DMS153 treated with DMSO at 0.1 percent for 48 hours (cell line): Measurements from ENCODE around the gene MAML3.

ENCODE experiments used
- DNase-seq: peaks from one replicate; lab custom pipeline; 2025; ENCODE audit not compliant: unreplicated experiment; lab: John Stamatoyannopoulos, UW

MAML3 gene

GRCh38 chr4:140153718-140154571, at the start of gene MAML3:
Gene MAML3, minus strand, starts transcription at chr4:140154184. Its CDS starts 857 bp downstream, at chr4:140153327.
- peak; percentile 88 for DNase-seq

- DNase-seq = no peak
Measured at GRCh38 chr4:140198942-140199341, 45.0 kb upstream of the MAML3 start.

DNA sequence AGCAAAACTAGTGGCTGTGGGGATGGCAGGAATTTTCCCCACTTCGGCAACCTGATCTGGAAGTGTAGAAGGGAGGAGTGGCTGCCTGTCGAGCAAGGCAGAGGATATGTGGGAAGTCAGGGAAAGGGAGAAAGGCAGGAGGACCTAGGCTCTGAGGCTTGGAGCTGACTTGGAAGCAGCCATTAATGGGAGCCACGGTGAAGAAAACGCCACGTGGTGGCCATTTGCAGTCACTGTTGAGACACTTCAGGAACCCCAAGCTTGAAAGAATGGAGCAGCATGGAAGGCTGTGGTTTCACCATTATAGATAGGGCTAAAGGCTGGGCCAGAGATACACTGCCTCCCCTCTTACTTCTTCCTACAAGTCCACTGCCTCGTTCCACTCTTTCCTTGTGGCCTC, 41.8 kb upstream of the MAML3 start:
- DNase-seq = no peak

GRCh38 chr4:140189805-140190204, 35.8 kb upstream of the MAML3 start:
- DNase-seq = no peak

- no peak for DNase-seq
Measured at GRCh38 chr4:140188975-140189374, 35.0 kb upstream of the MAML3 start.

DNA sequence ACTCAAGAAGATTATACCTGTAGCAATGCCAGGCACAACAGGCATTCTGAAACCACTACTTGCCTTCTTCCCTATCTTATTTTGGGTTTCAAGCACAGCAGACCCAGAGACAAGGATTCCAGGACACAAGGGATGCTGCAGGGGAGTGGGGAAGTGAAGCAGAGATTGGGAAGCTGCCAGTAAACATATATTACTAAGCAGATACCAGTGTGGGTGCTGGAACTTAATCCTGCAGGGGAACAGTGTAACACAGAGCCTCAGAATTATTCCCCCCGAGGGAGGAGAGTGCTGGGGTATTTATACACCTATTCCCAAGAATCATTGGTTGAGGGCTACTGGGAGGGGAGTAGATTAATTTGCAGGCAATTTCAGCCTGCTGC, 33.3 kb upstream of the MAML3 start:
- DNase-seq = no peak

- DNase-seq = no peak
Measured at GRCh38 chr4:140186651-140187315, 32.8 kb upstream of the MAML3 start.

DNA sequence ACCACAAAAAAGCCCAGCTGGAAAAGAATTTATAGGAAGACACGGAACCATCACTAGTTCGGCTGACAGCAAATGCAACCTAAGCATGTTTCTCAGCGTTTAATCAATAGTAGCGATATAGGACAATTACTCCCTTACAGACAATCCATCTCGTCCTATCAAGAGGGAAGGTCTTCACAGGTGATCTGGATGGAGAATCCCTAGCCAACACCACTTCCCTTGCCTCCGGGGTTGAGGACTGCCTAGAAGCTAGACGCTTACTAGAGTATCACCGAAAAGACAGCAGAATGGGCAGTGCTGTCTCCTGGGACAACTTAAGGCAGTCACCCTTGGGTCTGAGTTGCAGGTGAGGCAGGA, 32.1 kb upstream of the MAML3 start:
- DNase-seq = no peak

- DNase-seq = no peak
Measured at GRCh38 chr4:140185412-140186081, 31.6 kb upstream of the MAML3 start.

GRCh38 chr4:140183270-140183669, 29.3 kb upstream of the MAML3 start:
- no peak for DNase-seq

DNA sequence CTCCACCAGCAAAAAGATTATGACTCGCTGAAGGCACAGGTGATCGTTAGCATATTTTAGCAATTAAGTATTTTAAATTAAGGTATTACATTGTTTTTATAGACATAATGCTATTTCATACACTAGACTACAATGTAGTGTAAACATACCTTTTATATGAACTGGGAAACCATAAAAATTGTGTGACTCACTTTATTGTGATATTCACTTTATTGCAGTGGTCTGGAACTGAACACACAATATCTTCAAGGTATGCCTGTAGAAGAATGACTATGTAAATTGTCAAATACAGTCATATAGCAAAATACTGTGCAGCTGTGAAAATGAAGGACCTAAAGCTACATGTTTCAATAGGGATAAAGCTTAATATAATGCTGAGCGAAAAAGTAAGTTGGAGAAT, 26.6 kb upstream of the MAML3 start:
- DNase-seq = no peak

DNA sequence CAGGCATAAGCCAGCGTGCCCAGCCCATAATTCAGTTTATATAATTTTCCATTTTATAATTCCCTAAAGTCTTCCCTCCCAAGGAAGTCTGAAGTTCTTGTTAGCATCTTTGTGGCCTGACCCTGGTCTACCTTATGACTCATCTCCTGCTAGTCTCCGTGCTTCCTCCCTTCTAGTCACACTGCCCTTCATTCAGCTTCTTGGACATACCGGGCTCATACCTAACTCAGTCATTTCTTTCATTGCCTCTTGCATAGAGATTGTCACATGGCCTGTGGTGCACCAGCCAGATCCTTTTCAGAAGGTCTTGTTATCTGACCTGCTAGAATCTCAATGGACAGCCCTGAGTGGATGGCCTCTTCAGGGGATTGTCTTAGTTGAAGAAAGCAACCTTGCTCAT, 22.8 kb upstream of the MAML3 start:
- no peak for DNase-seq

DNA sequence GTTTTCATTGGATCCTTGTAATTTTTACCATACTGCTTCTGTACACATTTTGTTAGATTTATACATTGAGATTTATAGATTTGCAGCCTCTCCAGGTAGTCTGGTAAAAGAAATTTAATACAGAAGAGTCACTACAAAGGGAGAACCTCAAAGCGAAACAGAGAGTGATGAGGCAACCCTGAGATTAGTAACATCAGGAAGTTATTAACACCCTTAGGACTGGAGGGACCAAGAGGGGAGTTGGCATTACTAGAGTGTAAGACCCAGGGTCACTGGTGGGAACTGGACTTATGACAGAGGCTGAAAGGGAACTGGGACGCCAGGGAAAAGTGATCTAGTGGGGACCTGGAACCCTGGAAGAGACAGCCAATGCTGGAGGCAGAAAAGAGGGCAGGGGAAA, 20.6 kb upstream of the MAML3 start:
- no peak for DNase-seq

DNA sequence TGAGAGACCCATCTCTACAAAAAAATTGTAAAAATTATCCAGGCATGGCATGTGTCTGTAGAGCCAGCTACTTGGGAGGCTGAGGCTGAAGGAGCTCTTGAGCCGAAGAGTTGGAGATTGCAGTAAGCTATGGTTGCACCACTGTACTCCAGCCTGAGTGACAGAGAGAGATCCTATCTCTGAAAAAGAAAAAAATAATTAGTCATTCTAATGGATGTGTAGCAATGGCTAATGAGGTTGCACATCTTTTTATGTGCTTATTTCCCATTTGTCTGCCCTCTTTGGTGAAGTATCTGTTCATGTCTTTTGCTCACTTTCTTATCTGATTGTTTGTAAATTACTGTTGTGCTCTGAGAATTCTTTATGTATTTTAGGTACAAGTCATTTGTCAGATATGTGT, 19.0 kb upstream of the MAML3 start:
- DNase-seq = no peak

DNA sequence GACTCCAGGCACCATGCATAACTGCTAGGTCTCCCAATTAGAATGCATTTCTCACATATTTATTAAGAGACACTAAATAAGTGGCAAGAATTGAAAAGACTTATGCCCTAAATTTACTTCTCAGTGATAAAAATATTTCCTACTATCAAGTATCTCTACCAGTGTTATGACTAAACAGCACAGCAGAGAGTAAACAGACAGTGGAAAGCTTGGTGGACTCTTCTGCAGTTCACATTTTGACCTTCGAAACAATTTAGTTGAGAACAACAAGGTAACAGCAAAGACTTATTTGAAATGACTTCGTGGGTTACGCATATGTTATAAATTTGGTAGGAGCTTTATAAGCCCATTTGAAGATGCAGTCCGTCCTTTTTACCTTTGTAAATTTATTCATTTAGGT, 16.3 kb upstream of the MAML3 start:
- DNase-seq = no peak

DNA sequence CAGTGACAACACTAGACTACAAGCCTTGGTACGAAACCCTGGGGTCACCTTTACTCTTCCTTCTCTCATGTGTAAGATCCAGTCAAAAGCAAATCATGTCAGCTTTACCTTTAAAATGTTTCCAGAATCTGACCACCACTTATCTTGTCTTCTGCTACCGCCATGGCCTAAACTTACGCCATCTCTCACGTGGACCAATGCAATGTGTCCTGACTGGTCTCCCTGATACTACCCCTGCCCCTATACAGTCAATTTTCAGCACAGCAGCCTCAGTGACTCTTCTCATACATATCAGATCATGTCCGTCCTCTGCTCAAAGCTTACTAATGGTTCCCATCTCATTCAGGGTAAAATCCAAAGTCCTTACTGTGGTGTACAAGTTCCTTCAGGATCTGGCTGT, 15.0 kb upstream of the MAML3 start:
- DNase-seq = no peak

- no peak for DNase-seq
Measured at GRCh38 chr4:140168474-140168873, 14.5 kb upstream of the MAML3 start.

GRCh38 chr4:140163029-140163810, 9.2 kb upstream of the MAML3 start:
- no peak for DNase-seq

GRCh38 chr4:140162596-140162995, 8.6 kb upstream of the MAML3 start:
- DNase-seq = no peak

DNA sequence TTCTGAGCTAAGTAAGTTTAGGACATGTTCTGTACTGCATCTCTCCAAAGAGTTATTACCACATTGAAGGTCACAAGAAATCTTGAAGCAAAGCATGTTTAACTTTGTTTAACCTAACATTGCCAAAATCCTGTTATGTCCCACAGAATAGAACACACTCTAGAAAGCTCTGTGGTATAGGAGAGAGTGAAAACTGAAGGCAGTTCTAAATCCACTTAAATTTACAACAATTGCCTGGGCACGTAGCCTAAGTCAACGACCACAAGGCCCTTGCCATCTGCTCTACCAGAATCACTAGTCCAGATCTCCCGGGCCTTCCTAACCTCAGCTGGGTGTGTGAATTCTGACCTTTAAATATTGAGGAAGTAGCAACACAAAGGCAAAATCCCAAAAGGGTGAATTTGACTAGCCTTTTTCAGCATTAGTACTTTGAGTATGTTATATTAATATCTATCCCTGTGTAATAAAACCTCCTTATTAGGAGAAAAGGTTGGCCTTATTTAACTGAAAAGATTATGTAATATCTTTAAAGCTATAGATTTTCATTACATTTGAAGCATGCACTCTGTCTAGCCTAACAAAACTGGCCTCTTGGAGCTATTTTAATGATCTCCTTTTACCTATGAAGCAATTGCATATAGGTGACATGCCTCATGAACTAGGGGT, 4.5 kb upstream of the MAML3 start:
- DNase-seq = peak; percentile 92

DNA sequence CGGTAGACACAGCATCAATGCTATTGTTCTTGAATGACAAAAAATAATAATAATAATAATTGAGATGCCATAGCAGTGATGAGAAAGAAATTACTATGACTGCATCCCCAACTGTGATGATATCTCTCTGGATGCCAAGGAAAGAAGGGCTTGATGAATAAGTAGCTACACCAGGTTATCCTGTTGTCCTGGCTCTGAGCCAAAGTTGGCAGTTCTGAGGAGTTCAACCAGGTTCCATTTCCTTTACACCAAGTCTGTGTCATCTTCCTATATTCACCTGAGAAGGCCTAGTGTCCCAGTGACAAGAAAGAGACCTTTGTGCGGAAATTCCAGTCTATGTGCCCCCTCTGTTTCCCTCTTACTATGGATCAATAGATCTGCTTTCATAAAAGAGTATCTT, 3.4 kb upstream of the MAML3 start:
- no peak for DNase-seq
